Sigmoid colon (tissue), 7 donors: ENCODE data around the gene POP7. TPM values are rescaled to one million over a fixed set of nuclear protein-coding genes. Genes with fewer than 3 reads are reported as not detected.
"Not testable (repeated sequence)": the region's sequence is repeated elsewhere in the genome, so short reads cannot be mapped to it uniquely, and the experiment has no call there.

Source experiments
- DNase-seq: peaks from one replicate; pipeline ENCODE4 v3.0.0-alpha.2; 2019
- H3K27ac ChIP-seq, 4 donors: fragments of 200-600 bp; sonication (generic); one replicate each; pipeline ENCODE4 v1.5.1; 2016 to 2019; ENCODE audit warnings: mild to moderate bottlenecking in 1 of 4
- H3K27me3 ChIP-seq, 3 donors: fragments of 200-600 bp; sonication (generic); one replicate each; pipeline ENCODE4 v1.5.1; 2019; ENCODE audit warnings: mild to moderate bottlenecking in 1 of 3
- H3K36me3 ChIP-seq, 4 donors: fragments of 200-600 bp; sonication (generic); one replicate each; pipeline ENCODE4 v1.5.1; 2016 to 2019
- H3K4me1 ChIP-seq, 4 donors: fragments of 200-600 bp; sonication (generic); one replicate each; pipeline ENCODE4 v1.5.1; 2017 to 2019
- H3K4me3 ChIP-seq, 4 donors: fragments of 200-600 bp; sonication (generic); one replicate each; pipeline ENCODE4 v1.5.1; 2017 to 2019; ENCODE audit warnings: mild to moderate bottlenecking in 2 of 4, moderate library complexity in 1 of 4
- H3K9me3 ChIP-seq, 4 donors: fragments of 200-600 bp in 3 of 4; sonication (generic) in 3 of 4; one replicate each; pipeline versions ENCODE4 v1.5.1 to v1.6.1; 2013 to 2019
- CTCF ChIP-seq, 4 experiments: fragments of 450-650 bp in 3 of 4; fragments of 200-600 bp in 1 of 4; IDR thresholded peaks; one replicate each; pipeline ENCODE4 v1.5.1; 2016 to 2019; ENCODE audit warnings: antibody characterized with exemption in 4 of 4, mild to moderate bottlenecking in 3 of 4, moderate library complexity in 2 of 4
- EP300 ChIP-seq, 4 donors: sonication (generic); formaldehyde crosslinking; IDR thresholded peaks; one replicate each; pipeline ENCODE4 v1.6.1; 2017; ENCODE audit warnings: antibody characterized with exemption in 4 of 4
- POLR2A ChIP-seq, 2 donors: fragments of 450-650 bp; IDR thresholded peaks; one replicate each; pipeline ENCODE4 v1.6.1; 2016; ENCODE audit warnings: antibody characterized with exemption in 2 of 2, mild to moderate bottlenecking in 2 of 2, moderate library complexity in 2 of 2
- POLR2AphosphoS5 ChIP-seq, 4 donors: sonication (generic); formaldehyde crosslinking; IDR thresholded peaks; one replicate each; pipeline ENCODE4 v1.6.1; 2017; ENCODE audit warnings: antibody characterized with exemption in 4 of 4
- WGBS, 2 donors: extraction: QIAGEN DNeasy Blood & Tissue Kit; methylation state at CpG; one replicate each; pipeline ENCODE4 v1.1.7; 2013; 5-methylcytosine and 5-hydroxymethylcytosine counted together
- intact Hi-C: fragments of 100-400 bp; cut with DNase I; formaldehyde crosslinking; loops from one replicate; pipeline ENCODE4 v1.15.1; 2023
- polyA plus RNA-seq, 3 donors: library from polyadenylated mRNA; stranded (reverse); fragments of 200-250 nt; gene quantifications; one replicate each; pipeline ENCODE4 v1.2.3, GENCODE V29; 2013
- total RNA-seq, 4 donors: library from RNA; depleted of rRNA; stranded (reverse); fragments of >200 nt; gene quantifications; one replicate each; pipeline ENCODE4 v1.1.0, GENCODE V29; 2016
- donor health status: healthy with polysubstance abuse.
- donor health status: Bipolar disorder and iron deficiency.
- donor health status: healthy.

Gene POP7
- total and polyA plus RNA-seq, 7 donors = 20.5 to 46.2 (median 39.5) TPM

- TF ChIP-seq POLR2A (IDR thresholded peaks at IDR 0.05) = no peak
- TF ChIP-seq POLR2AphosphoS5 (IDR thresholded peaks at IDR 0.05) = no peak
- H3K27me3 ChIP-seq = no peaks in the 10 kb centered on the region
- H3K4me1 ChIP-seq = peaks cover 0 to 53% (median 47%) of the 10 kb centered on the region in 4 donors
- H3K4me3 ChIP-seq = peak overlapping the region; percentile 73 to 99 (median 92)
- intact Hi-C loops = loop anchor here (5.0 kb wide), 2 partner anchors 131 to 226 kb away; no protein-coding TSS in a partner anchor
- DNase-seq = peak; percentile 69
- peaks cover 0 to 10% (median 6%) of the 10 kb centered on the region in 4 donors for H3K36me3 ChIP-seq
- WGBS, 2 donors = 1% methylated on average over 81 of the region's 81 CpGs
- no peaks in the 10 kb centered on the region for H3K9me3 ChIP-seq
- H3K27ac ChIP-seq = peak overlapping the region; percentile 82 to 95 (median 84)
Measured at GRCh38 chr7:100693312-100694097, 12.4 kb upstream of the POP7 start.

GRCh38 chr7:100694098-100694745 is 11.7 kb upstream of the POP7 start, which contains the start of gene GIGYF1:
Gene GIGYF1 (minus strand): TSS chr7:100694250. CDS start chr7:100688238, 6,012 bp downstream.
- DNase-seq = peak; percentile 89
- TF ChIP-seq CTCF (IDR thresholded peaks at IDR 0.05) = no peak
- no peak for TF ChIP-seq POLR2A (IDR thresholded peaks at IDR 0.05)
- peak in 3 of 4 donors; percentile 11 to 51 (median 43) for TF ChIP-seq POLR2AphosphoS5 (IDR thresholded peaks at IDR 0.05)
- no peak for TF ChIP-seq EP300 (IDR thresholded peaks at IDR 0.05)
- WGBS, 2 donors = 1% methylated on average over 95 to 102 of the region's 102 CpGs
- no peaks in the 10 kb centered on the region for H3K27me3 ChIP-seq
- H3K4me3 ChIP-seq = peak within 1 kb of the TSS; percentile 73 to 99 (median 92)
- intact Hi-C loops = loop anchor here (5.0 kb wide), 2 partner anchors 132 to 227 kb away; no protein-coding TSS in a partner anchor
- H3K36me3 ChIP-seq = peaks cover 0 to 4% (median 1%) of the 10 kb centered on the region in 4 donors
- H3K4me1 ChIP-seq = peaks cover 0 to 46% (median 42%) of the 10 kb centered on the region in 4 donors
- H3K9me3 ChIP-seq = no peaks in the 10 kb centered on the region
- peak within 1 kb of the TSS; percentile 82 to 95 (median 86) for H3K27ac ChIP-seq

- Histone ChIP-seq H3K4me3 (no peak overlapping the region), H3K27me3 (no peaks in the 10 kb centered on the region), H3K27ac (peak overlapping the region in 1 of 4 donors; percentile 1), H3K36me3 (no peaks in the 10 kb centered on the region), H3K4me1 (peaks cover 0 to 29% (median 24%) of the 10 kb centered on the region in 4 donors), H3K9me3 (no peaks in the 10 kb centered on the region)
- 60 to 86% methylated on average over 6 of the region's 6 CpGs for whole genome bisulfite sequencing, 2 donors
- TF ChIP-seq POLR2AphosphoS5 (IDR thresholded peaks at IDR 0.05) (no peak), EP300 (IDR thresholded peaks at IDR 0.05) (no peak), POLR2A (IDR thresholded peaks at IDR 0.05) (no peak)
- intact Hi-C loops = no loop called here
- DNase-seq = no peak
Measured at GRCh38 chr7:100696123-100696521, 9.8 kb upstream of the POP7 start.

GRCh38 chr7:100699018-100699417 is 6.9 kb upstream of the POP7 start:
- no peak overlapping the region for H3K4me3 ChIP-seq
- H3K36me3 ChIP-seq = no peaks in the 10 kb centered on the region
- no peaks in the 10 kb centered on the region for H3K9me3 ChIP-seq
- 34 to 73% methylated on average over 6 of the region's 6 CpGs for WGBS, 2 donors
- no peak overlapping the region for H3K27ac ChIP-seq
- no peaks in the 10 kb centered on the region for H3K27me3 ChIP-seq
- TF ChIP-seq POLR2A (IDR thresholded peaks at IDR 0.05) = no peak
- no peak for TF ChIP-seq CTCF (IDR thresholded peaks at IDR 0.05)
- no peak for TF ChIP-seq POLR2AphosphoS5 (IDR thresholded peaks at IDR 0.05)
- no peak for TF ChIP-seq EP300 (IDR thresholded peaks at IDR 0.05)
- intact Hi-C loops = no loop called here
- no peak for DNase-seq
- peaks cover 0 to 6% (median 2%) of the 10 kb centered on the region in 4 donors for H3K4me1 ChIP-seq

- 55 to 88% methylated on average over 3 of the region's 3 CpGs for WGBS, 2 donors
- H3K9me3 ChIP-seq, H3K27ac ChIP-seq, DNase-seq, H3K36me3 ChIP-seq, intact Hi-C loops, H3K27me3 ChIP-seq, H3K4me3 ChIP-seq: not testable (repeated sequence)
- peaks cover 0 to 10% (median 7%) of the 10 kb centered on the region in 4 donors for H3K4me1 ChIP-seq
Measured at GRCh38 chr7:100701089-100701488, 4.8 kb upstream of the POP7 start.

- WGBS, 2 donors = 1% methylated on average over 25 of the region's 25 CpGs
- peak; percentile 84 for DNase-seq
- H3K4me1 ChIP-seq = peaks cover 0 to 26% (median 22%) of the 10 kb centered on the region in 4 donors
- intact Hi-C loops = loop anchor here (1.0 to 5.0 kb wide), 3 partner anchors 20 to 162 kb away; partner anchors contain the start of genes SLC12A9 and TRIP6
- H3K36me3 ChIP-seq = peaks cover 0 to 13% (median 0%) of the 10 kb centered on the region in 4 donors
- peak overlapping the region; percentile 64 to 72 (median 68) for H3K4me3 ChIP-seq
- no peaks in the 10 kb centered on the region for H3K27me3 ChIP-seq
- H3K27ac ChIP-seq = peak overlapping the region; percentile 81 to 98 (median 96)
- no peak for TF ChIP-seq POLR2AphosphoS5 (IDR thresholded peaks at IDR 0.05)
- peak; percentile 90 to 93 (median 92) for TF ChIP-seq CTCF (IDR thresholded peaks at IDR 0.05)
- no peaks in the 10 kb centered on the region for H3K9me3 ChIP-seq
Measured at GRCh38 chr7:100705320-100705752, 585 bp upstream of the POP7 start.
